HepG2 (cell line): ENCODE measurements around the gene ERFL. TPM values are rescaled to one million over a fixed set of nuclear protein-coding genes. Genes with fewer than 3 reads are reported as not detected.

Experiments used
- ATAC-seq: fragments of 200-7000 bp; cut with Tn5 transposase; 3 replicates; pipeline ENCODE4 v1.9.1; 2020; ENCODE audit warnings: mild to moderate bottlenecking, moderate library complexity
- BruUV-seq: library from RNA; stranded (reverse); fragments of 400-500 nt; replicated peaks from 2 replicates; lab custom pipeline; 2021; lab: Mats Ljungman, UMichigan
- CTCF ChIA-PET: fragments of 300-600 bp; formaldehyde crosslinking; extraction: SDS; loops from one replicate; lab custom pipeline; 2021; ENCODE audit warnings: low total read pairs, inconsistent platforms, low intra/inter-chr PET ratio; lab: Yijun Ruan, JAX
- POLR2A ChIA-PET: fragments of 350-600 bp; sonication (Branson Sonifier 250); formaldehyde crosslinking; loops from one replicate; lab custom pipeline; 2020; ENCODE audit warnings: antibody characterized with exemption, inconsistent platforms; lab: Yijun Ruan, JAX
- DNase-seq: peaks from one replicate; pipeline ENCODE4 v3.0.0-alpha.2; 2015; ENCODE audit warnings: low spot score
- FAIRE-seq: peaks from 3 replicates; lab custom pipeline; 2011; peaks lifted over from hg19 to GRCh38; lab: Jason Lieb, UNC
- H2AFZ ChIP-seq: one replicate; pipeline ENCODE4 v1.6.1; 2011; ENCODE audit warnings: low read length, inconsistent platforms
- H3K27ac ChIP-seq: fragments of 300-600 bp; 3 replicates; pipeline ENCODE4 v1.8.0; 2011; ENCODE audit warnings: mixed run types, mild to moderate bottlenecking, mixed read lengths, low read length, inconsistent platforms; ENCODE audit not compliant: insufficient read depth; ENCODE audit errors: extremely low read length
- H3K27me3 ChIP-seq, 2 experiments: fragments of 200-600 bp in 1 of 2; 2 replicates in 1 of 2; 3 replicates in 1 of 2; pipeline versions ENCODE4 v1.6.0 to v1.8.0; 2011; ENCODE audit warnings: low read length in 2 of 2, mild to moderate bottlenecking in 2 of 2, moderate library complexity in 2 of 2, inconsistent platforms in 1 of 2; ENCODE audit not compliant: insufficient read depth in 2 of 2, control insufficient read depth in 1 of 2
- H3K36me3 ChIP-seq, 2 experiments: fragments of 200-600 bp in 1 of 2; replicated peaks in 1 of 2; 2 replicates in 1 of 2; 3 replicates in 1 of 2; pipeline versions ENCODE4 v1.5.1 to v1.8.0; 2011; ENCODE audit warnings: low read length in 2 of 2, inconsistent platforms in 1 of 2; ENCODE audit not compliant: insufficient read depth in 2 of 2, control insufficient read depth in 1 of 2
- H3K4me1 ChIP-seq: 2 replicates; pipeline ENCODE4 v1.5.1; 2012; ENCODE audit warnings: low read length, inconsistent platforms; ENCODE audit not compliant: insufficient read depth
- H3K4me2 ChIP-seq: 2 replicates; pipeline ENCODE4 v1.6.0; 2011; ENCODE audit warnings: low read depth, low read length, inconsistent platforms
- H3K4me3 ChIP-seq, 3 experiments: fragments of 200-600 bp in 1 of 3; sonication (generic), shearing (Covaris generic) in 1 of 3; replicated peaks in 1 of 3; 2 replicates each; pipeline ENCODE4 v1.5.1; 2011 to 2016; ENCODE audit warnings: low read length in 3 of 3, inconsistent platforms in 2 of 3, low read depth in 2 of 3, mild to moderate bottlenecking in 2 of 3, control low read depth in 1 of 3, mixed read lengths in 1 of 3; ENCODE audit not compliant: insufficient read depth in 1 of 3
- H3K79me2 ChIP-seq: one replicate; pipeline ENCODE4 v1.6.1; 2011; ENCODE audit warnings: low read length, inconsistent platforms; ENCODE audit not compliant: insufficient read depth
- H3K9ac ChIP-seq: 2 replicates; pipeline ENCODE4 v1.6.0; 2011; ENCODE audit warnings: mild to moderate bottlenecking, low read depth, low read length, inconsistent platforms; ENCODE audit not compliant: insufficient read depth
- H3K9me3 ChIP-seq: 2 replicates; pipeline ENCODE4 v1.5.1; 2012; ENCODE audit warnings: mild to moderate bottlenecking, low read length
- H4K20me1 ChIP-seq: 2 replicates; pipeline ENCODE4 v1.6.0; 2011; ENCODE audit warnings: inconsistent platforms, mild to moderate bottlenecking, low read length, moderate library complexity; ENCODE audit not compliant: insufficient read depth
- ATF7-NPFF ChIP-seq: sonication (generic); formaldehyde crosslinking; IDR thresholded peaks from 2 replicates; pipeline ENCODE4 v1.8.1; 2023; ENCODE audit warnings: mild to moderate bottlenecking, low read depth, missing genetic modification reagents, moderate library complexity
- DPF2 ChIP-seq: sonication (generic); formaldehyde crosslinking; IDR thresholded peaks from 2 replicates; pipeline ENCODE4 v1.4.0; 2020; ENCODE audit warnings: mild to moderate bottlenecking, low read depth, missing genetic modification reagents, borderline replicate concordance
- EHMT2 ChIP-seq: fragments of 200-600 bp; sonication (generic); IDR thresholded peaks from 2 replicates; pipeline ENCODE4 v1.7.0; 2017; ENCODE audit warnings: antibody characterized with exemption, low read depth, low read length, borderline replicate concordance
- FOXJ3 ChIP-seq: sonication (generic); formaldehyde crosslinking; IDR thresholded peaks from 2 replicates; pipeline ENCODE4 v1.4.0; 2020; ENCODE audit warnings: missing genetic modification reagents, mild to moderate bottlenecking, borderline replicate concordance
- GLI4 ChIP-seq: sonication (generic); formaldehyde crosslinking; IDR thresholded peaks from 2 replicates; pipeline ENCODE4 v1.5.1; 2020; ENCODE audit warnings: missing genetic modification reagents, mild to moderate bottlenecking, moderate library complexity, borderline replicate concordance
- HIC2 ChIP-seq: sonication (generic); formaldehyde crosslinking; IDR thresholded peaks from 2 replicates; pipeline ENCODE4 v1.9.0; 2022; ENCODE audit warnings: low read depth, missing genetic modification reagents
- HOXD1 ChIP-seq: sonication (generic); formaldehyde crosslinking; IDR thresholded peaks from 2 replicates; pipeline ENCODE4 v1.5.0; 2020; ENCODE audit warnings: missing genetic modification reagents
- KDM4B ChIP-seq: sonication (generic); formaldehyde crosslinking; IDR thresholded peaks from 2 replicates; pipeline ENCODE4 v1.4.0; 2020; ENCODE audit warnings: missing genetic modification reagents
- RARG ChIP-seq: sonication (generic); formaldehyde crosslinking; IDR thresholded peaks from 2 replicates; pipeline ENCODE4 v1.4.0; 2020; ENCODE audit warnings: low read depth, mild to moderate bottlenecking, missing genetic modification reagents
- RFX3 ChIP-seq: IDR thresholded peaks from 2 replicates; pipeline ENCODE4 v1.6.1; 2016; ENCODE audit warnings: missing biosample characterization, missing genetic modification reagents
- U2AF1 ChIP-seq: fragments of 200-400 bp; formaldehyde crosslinking; optimal IDR thresholded peaks from 2 replicates; pipeline ENCODE3; 2017; ENCODE audit warnings: mild to moderate bottlenecking, low read depth, low read length
- WIZ ChIP-seq: sonication (generic); formaldehyde crosslinking; IDR thresholded peaks from 2 replicates; pipeline ENCODE4 v1.5.1; 2020; ENCODE audit warnings: mild to moderate bottlenecking, missing genetic modification reagents
- ZNF143 ChIP-seq: sonication (generic); formaldehyde crosslinking; IDR thresholded peaks from 2 replicates; pipeline ENCODE4 v1.4.0; 2020; ENCODE audit warnings: missing genetic modification reagents
- ZNF235 ChIP-seq: sonication (generic); formaldehyde crosslinking; IDR thresholded peaks from 2 replicates; pipeline ENCODE4 v1.8.1; 2023; ENCODE audit warnings: mild to moderate bottlenecking, missing genetic modification reagents, borderline replicate concordance
- ZNF343 ChIP-seq: sonication (generic); formaldehyde crosslinking; IDR thresholded peaks from 2 replicates; pipeline ENCODE4 v1.4.0; 2020; ENCODE audit warnings: mild to moderate bottlenecking, missing genetic modification reagents
- ZNF605 ChIP-seq: sonication (generic); formaldehyde crosslinking; IDR thresholded peaks from 2 replicates; pipeline ENCODE4 v1.8.0; 2022; ENCODE audit warnings: mild to moderate bottlenecking, missing genetic modification reagents
- ZNF788 ChIP-seq: sonication (generic); formaldehyde crosslinking; IDR thresholded peaks from 2 replicates; pipeline ENCODE4 v1.5.0; 2020; ENCODE audit warnings: mild to moderate bottlenecking, missing genetic modification reagents, borderline replicate concordance
- WGBS: methylation state at CpG from one replicate; pipeline ENCODE4 v1.1.6; 2017; ENCODE audit warnings: low lambda C conversion rate; 5-methylcytosine and 5-hydroxymethylcytosine counted together
- in situ Hi-C: cut with HindIII; loops from 2 replicates; pipeline ENCODE4 v1.10.0; 2017; ENCODE audit warnings: low pct_unique_long_range_greater_than_20kb; ENCODE audit not compliant: extremely low pct_ligation_motif_present
- intact Hi-C: fragments of 100-400 bp; cut with micrococcal nuclease; formaldehyde crosslinking; loops from one replicate; pipeline ENCODE4 v1.10.0; 2022; ENCODE audit not compliant: unreplicated experiment
- polyA plus RNA-seq, 8 experiments: library from polyadenylated mRNA; depleted of rRNA in 3 of 8; stranded (reverse) in 7 of 8; unstranded in 1 of 8; fragments of >200 nt; fragmentation: Illumina TruSeq in 4 of 8; extraction: Trizol in 4 of 8; gene quantifications; 2 replicates each; pipeline versions ENCODE4 v1.2.1 to v1.2.3, GENCODE V29; 2011 to 2016; ENCODE audit warnings: low read depth in 4 of 8, missing spikeins in 1 of 8, mixed read lengths in 1 of 8; ENCODE audit not compliant: insufficient read depth in 1 of 8
- total RNA-seq, 5 experiments: library from RNA; depleted of rRNA; stranded (reverse); fragments of >200 nt; fragmentation: Illumina TruSeq; extraction: Trizol; gene quantifications; 2 replicates each; pipeline ENCODE4 v1.2.3, GENCODE V29; 2016; ENCODE audit warnings: low read depth in 1 of 5
- TF ChIP-seq, protein P1 (sequence below): sonication (generic); formaldehyde crosslinking; IDR thresholded peaks from 2 replicates; pipeline ENCODE4 v1.8.0; 2022; ENCODE audit warnings: mild to moderate bottlenecking, missing genetic modification reagents
- TF ChIP-seq, protein P2 (sequence below): sonication (generic); formaldehyde crosslinking; IDR thresholded peaks from 2 replicates; pipeline ENCODE4 v1.4.0; 2020; ENCODE audit warnings: missing genetic modification reagents, borderline replicate concordance
- TF ChIP-seq, protein P3 (sequence below): IDR thresholded peaks from 2 replicates; pipeline ENCODE4 v1.6.1; 2016; ENCODE audit warnings: mild to moderate bottlenecking, missing biosample characterization, missing genetic modification reagents

Gene ERFL
- total and polyA plus RNA-seq, 2 of the 13 experiments (the other 11 are each of a cell fraction or from before 2014, with no cell fraction given): not detected

GRCh38 chr19:41890936-41891335 is 37.3 kb downstream of the ERFL start:
- Histone ChIP-seq H3K4me3 (no peak overlapping the region), H2AFZ (no peak overlapping the region), H4K20me1 (no peaks in the 10 kb centered on the region)
- no peak for TF ChIP-seq ZNF143
- no peak for TF ChIP-seq HOXD1 (CRISPR knock-in tag)
- TF ChIP-seq, protein P1, sequence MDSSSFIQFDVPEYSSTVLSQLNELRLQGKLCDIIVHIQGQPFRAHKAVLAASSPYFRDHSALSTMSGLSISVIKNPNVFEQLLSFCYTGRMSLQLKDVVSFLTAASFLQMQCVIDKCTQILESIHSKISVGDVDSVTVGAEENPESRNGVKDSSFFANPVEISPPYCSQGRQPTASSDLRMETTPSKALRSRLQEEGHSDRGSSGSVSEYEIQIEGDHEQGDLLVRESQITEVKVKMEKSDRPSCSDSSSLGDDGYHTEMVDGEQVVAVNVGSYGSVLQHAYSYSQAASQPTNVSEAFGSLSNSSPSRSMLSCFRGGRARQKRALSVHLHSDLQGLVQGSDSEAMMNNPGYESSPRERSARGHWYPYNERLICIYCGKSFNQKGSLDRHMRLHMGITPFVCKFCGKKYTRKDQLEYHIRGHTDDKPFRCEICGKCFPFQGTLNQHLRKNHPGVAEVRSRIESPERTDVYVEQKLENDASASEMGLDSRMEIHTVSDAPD (CRISPR knock-in tag): no peak
- TF ChIP-seq RFX3 (CRISPR knock-in tag): no peak
- no peak for TF ChIP-seq FOXJ3 (CRISPR knock-in tag)
- no peak for TF ChIP-seq ZNF235 (CRISPR knock-in tag)
- no peak for TF ChIP-seq U2AF1
- no peak for TF ChIP-seq WIZ (CRISPR knock-in tag)
- no peak for TF ChIP-seq KDM4B (CRISPR knock-in tag)
- TF ChIP-seq EHMT2: no peak
- no peak for TF ChIP-seq ZNF788 (CRISPR knock-in tag)
- TF ChIP-seq, protein P2, sequence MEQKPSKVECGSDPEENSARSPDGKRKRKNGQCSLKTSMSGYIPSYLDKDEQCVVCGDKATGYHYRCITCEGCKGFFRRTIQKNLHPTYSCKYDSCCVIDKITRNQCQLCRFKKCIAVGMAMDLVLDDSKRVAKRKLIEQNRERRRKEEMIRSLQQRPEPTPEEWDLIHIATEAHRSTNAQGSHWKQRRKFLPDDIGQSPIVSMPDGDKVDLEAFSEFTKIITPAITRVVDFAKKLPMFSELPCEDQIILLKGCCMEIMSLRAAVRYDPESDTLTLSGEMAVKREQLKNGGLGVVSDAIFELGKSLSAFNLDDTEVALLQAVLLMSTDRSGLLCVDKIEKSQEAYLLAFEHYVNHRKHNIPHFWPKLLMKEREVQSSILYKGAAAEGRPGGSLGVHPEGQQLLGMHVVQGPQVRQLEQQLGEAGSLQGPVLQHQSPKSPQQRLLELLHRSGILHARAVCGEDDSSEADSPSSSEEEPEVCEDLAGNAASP (CRISPR knock-in tag): no peak
- TF ChIP-seq ATF7-NPFF (CRISPR knock-in tag): no peak
- TF ChIP-seq ZNF343 (CRISPR knock-in tag): no peak
- no peak for TF ChIP-seq HIC2
- TF ChIP-seq DPF2 (CRISPR knock-in tag): no peak
- TF ChIP-seq, protein P3, sequence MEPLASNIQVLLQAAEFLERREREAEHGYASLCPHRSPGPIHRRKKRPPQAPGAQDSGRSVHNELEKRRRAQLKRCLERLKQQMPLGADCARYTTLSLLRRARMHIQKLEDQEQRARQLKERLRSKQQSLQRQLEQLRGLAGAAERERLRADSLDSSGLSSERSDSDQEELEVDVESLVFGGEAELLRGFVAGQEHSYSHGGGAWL: no peak
- TF ChIP-seq ZNF605 (CRISPR knock-in tag): no peak
- no peak for TF ChIP-seq GLI4
- no peak for TF ChIP-seq RARG (CRISPR knock-in tag)
- TF ChIP-seq, all 625 proteins: peak for 0
- BruUV-seq: no TSS peak
- peaks cover 12% of the 10 kb centered on the region for H3K79me2 ChIP-seq
- DNase-seq: no peak
- H3K36me3 ChIP-seq: peaks cover 10 to 26% of the 10 kb centered on the region in 2 experiments
- POLR2A ChIA-PET: no interaction called here
- H3K9ac ChIP-seq: no peak overlapping the region
- no peaks in the 10 kb centered on the region for H3K27me3 ChIP-seq
- H3K4me2 ChIP-seq: no peak overlapping the region
- intact Hi-C loops (no loop called here), in situ Hi-C loops (no loop called here)
- CTCF ChIA-PET: no interaction called here
- WGBS: 94% methylated on average over 4 of the region's 4 CpGs
- peaks cover 35% of the 10 kb centered on the region for H3K4me1 ChIP-seq
- no peak for FAIRE-seq
- H3K27ac ChIP-seq: no peak overlapping the region
- ATAC-seq: no peak
- no peaks in the 10 kb centered on the region for H3K9me3 ChIP-seq
